T-cell (primary cell): Measurements from ENCODE around the gene ISM1. TPM values are rescaled to one million over a fixed set of nuclear protein-coding genes. Genes with fewer than 3 reads are reported as not detected.
A peak's percentile ranks its signal among the peaks of the same experiment; 100 is the strongest.

Experiments used
- ATAC-seq, 4 experiments: fragments of 200-7000 bp in 3 of 4; fragments of 150-1000 bp in 1 of 4; cut with Tn5 transposase; replicated peaks in 1 of 4; 1 replicate in 3 of 4; 2 replicates in 1 of 4; pipeline ENCODE4 v1.10.0; 2021; ENCODE audit warnings: moderate library complexity in 3 of 4, mild to moderate bottlenecking in 2 of 4, moderate number of reproducible peaks in 1 of 4
- CTCF ChIA-PET, 2 donors: fragments of 300-600 bp; sonication (Branson Sonifier 250); formaldehyde crosslinking; loops; one replicate each; lab custom pipeline; 2022; ENCODE audit warnings: antibody characterized with exemption in 2 of 2; lab: Charles Lee
- POLR2A ChIA-PET, 2 donors: fragments of 300-600 bp; sonication (Branson Sonifier 250); formaldehyde crosslinking; loops; one replicate each; lab custom pipeline; 2022; ENCODE audit warnings: antibody characterized with exemption in 2 of 2; lab: Charles Lee
- DNase-seq, 35 experiments: peaks; one replicate each; pipeline versions ENCODE4 v3.0.0 to v3.0.0-alpha.2; 2013 to 2023
- H3K27ac ChIP-seq: one replicate; pipeline ENCODE4 v1.5.1; 2013; ENCODE audit warnings: low read length
- H3K27me3 ChIP-seq, 2 experiments: replicated peaks in 1 of 2; 1 replicate in 1 of 2; 2 replicates in 1 of 2; pipeline versions ENCODE4 v1.6.1 to v1.7.0; 2013; ENCODE audit warnings: low read length in 1 of 2, mixed read lengths in 1 of 2; ENCODE audit not compliant: control insufficient read depth in 2 of 2, insufficient read depth in 2 of 2; ENCODE audit errors: extremely low read depth in 1 of 2
- H3K36me3 ChIP-seq, 2 donors: 1 replicate in 1 of 2; 2 replicates in 1 of 2; pipeline versions ENCODE4 v1.6.1 to v1.7.0; 2013; ENCODE audit warnings: low read length in 1 of 2; ENCODE audit not compliant: control insufficient read depth in 2 of 2, insufficient read depth in 1 of 2; ENCODE audit errors: extremely low read depth in 1 of 2
- H3K4me1 ChIP-seq, 2 experiments: 1 replicate in 1 of 2; 2 replicates in 1 of 2; pipeline versions ENCODE4 v1.6.1 to v1.7.0; 2013; ENCODE audit warnings: low read length in 2 of 2, mixed read lengths in 1 of 2; ENCODE audit not compliant: insufficient read depth in 2 of 2, control insufficient read depth in 1 of 2; ENCODE audit errors: extremely low read depth in 1 of 2
- H3K4me3 ChIP-seq, 2 donors: 1 replicate in 1 of 2; 2 replicates in 1 of 2; pipeline versions ENCODE4 v1.5.1 to v1.7.0; 2013; ENCODE audit warnings: mild to moderate bottlenecking in 2 of 2, low read length in 1 of 2, moderate library complexity in 1 of 2; ENCODE audit not compliant: control insufficient read depth in 1 of 2; ENCODE audit errors: extremely low read depth in 1 of 2
- H3K9me3 ChIP-seq: 2 replicates; pipeline ENCODE4 v1.7.0; 2013
- H3K27ac Mint-ChIP-seq, 2 donors: one replicate each; pipeline ENCODE4 v1.8.0; 2020 to 2021; ENCODE audit warnings: mild to moderate bottlenecking in 2 of 2, mixed read lengths in 2 of 2
- H3K27me3 Mint-ChIP-seq, 2 donors: one replicate each; pipeline ENCODE4 v1.8.0; 2021 to 2022; ENCODE audit warnings: mixed read lengths in 2 of 2
- H3K36me3 Mint-ChIP-seq: one replicate; pipeline ENCODE4 v1.8.0; 2021; ENCODE audit warnings: mixed read lengths
- H3K4me1 Mint-ChIP-seq, 3 donors: one replicate each; pipeline ENCODE4 v1.8.0; 2020 to 2022; ENCODE audit warnings: mixed read lengths in 3 of 3, mild to moderate bottlenecking in 1 of 3
- H3K4me3 Mint-ChIP-seq, 3 donors: one replicate each; pipeline ENCODE4 v1.8.0; 2020 to 2022; ENCODE audit warnings: mild to moderate bottlenecking in 3 of 3, mixed read lengths in 3 of 3, moderate library complexity in 3 of 3
- H3K9me3 Mint-ChIP-seq, 3 donors: one replicate each; pipeline ENCODE4 v1.8.0; 2020 to 2022; ENCODE audit warnings: mixed read lengths in 3 of 3
- WGBS: methylation state at CpG from one replicate; pipeline ENCODE4 v1.1.5; 2013; ENCODE audit warnings: missing lambda C conversion rate; ENCODE audit not compliant: insufficient coverage; 5-methylcytosine and 5-hydroxymethylcytosine counted together
- total RNA-seq, 35 experiments: library from RNA in 6 of 35; stranded (reverse) in 6 of 35; fragments of 120-200 nt in 1 of 35; gene quantifications; one replicate each; pipeline versions ENCODE4 v1.2.1 to v1.2.4 and lab custom pipeline; 2013 to 2026

ISM1 gene
- total RNA-seq, 5 donors from 2014 or later (not counting 1 experiment from before 2014, with no cell fraction given) = 2.9 to 6.2 (median 4.5) TPM

DNA sequence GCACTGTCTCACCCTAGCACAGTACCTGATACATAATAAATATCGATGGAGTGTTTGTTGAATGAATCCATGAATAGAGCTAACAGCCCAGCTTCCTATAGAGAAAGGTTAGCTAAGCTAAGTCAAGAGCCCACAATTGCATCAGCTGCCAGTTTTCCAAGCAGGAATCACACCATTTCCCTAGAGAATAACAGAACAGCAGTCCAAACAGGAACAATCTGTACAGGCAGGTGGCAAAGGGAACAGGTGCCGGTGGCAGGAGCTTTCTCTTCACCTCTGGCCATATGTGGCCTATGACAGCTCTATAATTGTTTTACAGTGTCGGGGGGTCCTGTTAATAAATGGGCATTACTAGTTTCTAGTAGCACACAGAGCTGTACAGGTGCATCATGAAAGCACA, 38.8 kb downstream of the ISM1 start:
- H3K4me3 ChIP-seq = no peak overlapping the region
- ChIA-PET POLR2A (interaction anchor here in 1 of 2 donors (0.7 kb wide), 1 partner anchor 136 kb away, joined by 4 read pairs; no protein-coding TSS in a partner anchor), CTCF (interaction anchor here (0.5 to 1.9 kb wide), 9 partner anchors 10 to 1564 kb away, joined by 3 to 8 read pairs (median 5); no protein-coding TSS in a partner anchor)
- WGBS = 100% methylated on average over 1 of the region's 3 CpGs
- no peak overlapping the region for H3K4me3 Mint-ChIP-seq
- no peak overlapping the region for H3K27ac ChIP-seq
- no peaks in the 10 kb centered on the region for H3K36me3 ChIP-seq
- ATAC-seq = no peak
- no peaks in the 10 kb centered on the region for H3K9me3 ChIP-seq
- peaks cover 0 to 22% of the 10 kb centered on the region in 2 experiments for H3K4me1 ChIP-seq
- DNase-seq = no peak
- peaks cover 10 to 28% (median 27%) of the 10 kb centered on the region in 3 donors for H3K4me1 Mint-ChIP-seq
- H3K9me3 Mint-ChIP-seq = no peaks in the 10 kb centered on the region
- H3K27me3 ChIP-seq = no peaks in the 10 kb centered on the region
- no peaks in the 10 kb centered on the region for H3K36me3 Mint-ChIP-seq
- no peaks in the 10 kb centered on the region for H3K27me3 Mint-ChIP-seq
- H3K27ac Mint-ChIP-seq = no peak overlapping the region

DNA sequence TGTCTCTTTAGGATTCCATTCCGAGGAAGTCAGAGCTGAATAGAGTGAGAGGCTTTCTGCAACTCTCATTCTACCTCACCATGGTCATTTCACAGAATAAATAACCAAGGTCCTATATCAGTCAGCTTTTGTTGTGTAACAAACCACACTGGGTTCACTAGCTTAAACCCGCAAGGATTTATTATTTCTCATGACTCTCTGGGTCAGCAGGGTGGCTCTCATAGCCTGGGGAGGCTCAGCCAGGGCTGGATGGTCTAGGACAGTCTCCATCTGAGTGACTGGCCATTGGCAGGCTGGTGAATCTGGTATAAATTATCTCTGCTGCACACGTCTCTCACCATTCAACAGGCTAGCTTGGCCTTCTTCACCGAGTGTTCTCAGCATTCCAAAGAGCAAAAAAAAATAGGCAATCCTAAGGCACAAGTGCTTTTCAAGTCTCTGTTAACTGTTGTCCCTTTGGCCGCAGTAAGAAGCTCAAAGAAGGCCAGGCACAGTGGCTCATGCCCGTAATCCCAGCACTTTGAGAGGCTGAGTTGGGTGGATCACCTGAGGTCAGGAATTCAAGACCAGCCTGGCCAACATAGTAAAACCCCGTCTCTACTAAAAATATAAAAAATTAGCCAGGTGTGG, 39.7 kb downstream of the ISM1 start:
- ChIA-PET CTCF (interaction anchor here (0.5 to 1.9 kb wide), 22 partner anchors 8 to 1563 kb away, joined by 3 to 9 read pairs (median 4); no protein-coding TSS in a partner anchor), POLR2A (interaction anchor here in 1 of 2 donors (0.7 kb wide), 1 partner anchor 137 kb away, joined by 4 read pairs; no protein-coding TSS in a partner anchor)
- H3K9me3 Mint-ChIP-seq = no peaks in the 10 kb centered on the region

DNA sequence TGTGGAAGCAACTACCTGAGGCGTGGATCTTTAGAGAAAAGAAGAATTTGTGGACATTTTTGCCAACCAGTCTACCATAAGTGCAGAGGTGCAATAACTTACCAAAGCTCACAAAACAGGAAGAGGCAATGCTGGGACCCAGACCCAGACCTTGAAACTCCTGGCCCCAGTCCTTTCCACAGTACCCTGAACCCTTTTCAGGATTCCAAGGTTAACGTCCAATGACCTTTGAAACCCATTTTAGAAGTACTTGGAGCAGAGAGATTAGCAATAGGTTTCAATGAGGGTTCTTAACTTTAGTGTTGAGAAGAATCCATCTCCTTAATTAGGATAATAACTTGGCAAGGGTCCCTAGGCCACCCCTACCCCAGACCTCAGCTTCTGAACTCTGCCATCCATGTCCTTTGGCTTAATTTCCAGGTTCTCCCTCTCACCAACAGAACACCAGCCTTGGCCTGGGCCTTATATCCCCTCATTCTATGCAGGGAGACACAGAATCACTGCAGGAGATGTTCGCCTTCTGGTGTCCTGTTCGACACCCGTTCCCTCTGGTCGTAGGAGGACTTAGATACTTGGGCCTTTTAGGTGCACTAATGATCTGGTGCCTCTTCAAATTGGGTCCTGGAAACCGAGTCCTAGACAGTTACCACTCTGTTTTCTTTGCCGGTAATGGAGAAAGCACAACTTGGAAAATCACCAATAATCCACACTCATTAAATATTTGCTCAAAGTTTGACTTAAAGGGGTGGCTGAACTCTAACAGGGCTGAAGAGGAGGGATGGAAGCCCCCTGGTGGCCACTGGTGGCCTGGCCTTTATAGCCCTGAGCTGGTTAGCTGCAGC, 40.6 kb downstream of the ISM1 start:
- POLR2A ChIA-PET = no interaction called here
- Histone ChIP-seq H3K4me3 (no peak overlapping the region), H3K36me3 (no peaks in the 10 kb centered on the region), H3K27me3 (no peaks in the 10 kb centered on the region), H3K4me1 (peaks cover 0 to 22% of the 10 kb centered on the region in 2 experiments), H3K27ac (no peak overlapping the region), H3K9me3 (no peaks in the 10 kb centered on the region)
- DNase-seq = peak; percentile 15 to 77 (median 54)
- CTCF ChIA-PET = interaction anchor here (0.5 to 1.9 kb wide), 27 partner anchors 8 to 205 kb away, joined by 3 to 9 read pairs (median 3); no protein-coding TSS in a partner anchor
- no peaks in the 10 kb centered on the region for H3K27me3 Mint-ChIP-seq
- no peak overlapping the region for H3K4me3 Mint-ChIP-seq
- H3K4me1 Mint-ChIP-seq = peaks cover 10 to 29% (median 26%) of the 10 kb centered on the region in 3 donors
- ATAC-seq = peak; percentile 88 to 97 (median 94)
- peak overlapping the region in 1 of 2 donors; percentile 35 for H3K27ac Mint-ChIP-seq
- H3K36me3 Mint-ChIP-seq = no peaks in the 10 kb centered on the region
- whole genome bisulfite sequencing = 97% methylated on average over 4 of the region's 8 CpGs
- H3K9me3 Mint-ChIP-seq = no peaks in the 10 kb centered on the region

More for the DNA sequence above, 39.7 kb downstream of the ISM1 start:
- Mint-ChIP-seq H3K4me3 (no peak overlapping the region), H3K4me1 (peaks cover 10 to 32% (median 30%) of the 10 kb centered on the region in 3 donors), H3K27me3 (no peaks in the 10 kb centered on the region), H3K27ac (no peak overlapping the region), H3K36me3 (no peaks in the 10 kb centered on the region)
- no peaks in the 10 kb centered on the region for H3K9me3 ChIP-seq
- no peaks in the 10 kb centered on the region for H3K27me3 ChIP-seq
- peaks cover 0 to 22% of the 10 kb centered on the region in 2 experiments for H3K4me1 ChIP-seq
- WGBS = 83% methylated on average over 4 of the region's 7 CpGs
- DNase-seq (no peak), ATAC-seq (no peak)
- no peak overlapping the region for H3K27ac ChIP-seq
- no peak overlapping the region for H3K4me3 ChIP-seq
- no peaks in the 10 kb centered on the region for H3K36me3 ChIP-seq

DNA sequence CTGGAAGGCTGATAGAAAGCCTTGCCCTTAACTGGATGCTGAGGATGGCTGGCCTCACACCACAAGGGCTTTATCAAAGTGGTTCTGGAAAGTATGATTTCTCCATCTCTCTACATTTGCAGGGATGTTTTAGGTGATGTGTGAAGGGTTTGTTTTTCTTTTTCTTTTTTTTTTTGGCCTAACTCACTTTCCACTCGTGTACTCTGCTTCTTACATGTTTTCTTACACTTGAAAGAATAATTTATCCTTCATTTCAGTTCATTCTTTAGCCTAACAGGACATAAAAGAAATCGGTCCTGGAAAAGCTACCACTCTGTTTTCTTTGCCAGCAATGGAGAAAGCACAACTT, 41.2 kb downstream of the ISM1 start:
- peaks cover 10 to 27% (median 24%) of the 10 kb centered on the region in 3 donors for H3K4me1 Mint-ChIP-seq
- H3K27me3 ChIP-seq = no peaks in the 10 kb centered on the region
- peaks cover 0 to 22% of the 10 kb centered on the region in 2 experiments for H3K4me1 ChIP-seq
- H3K27me3 Mint-ChIP-seq = no peaks in the 10 kb centered on the region
- no peak overlapping the region for H3K4me3 Mint-ChIP-seq
- H3K9me3 Mint-ChIP-seq = no peaks in the 10 kb centered on the region
- H3K27ac Mint-ChIP-seq = no peak overlapping the region
- H3K36me3 Mint-ChIP-seq = no peaks in the 10 kb centered on the region
- WGBS = 71% methylated on average over 1 of the region's 2 CpGs
- CTCF ChIA-PET = interaction anchor here (0.6 to 1.2 kb wide), 14 partner anchors 9 to 148 kb away, joined by 3 to 6 read pairs (median 3); no protein-coding TSS in a partner anchor
- H3K36me3 ChIP-seq = no peaks in the 10 kb centered on the region
- POLR2A ChIA-PET = no interaction called here
- H3K27ac ChIP-seq = no peak overlapping the region
- ATAC-seq = peak in 1 of 4 experiments; percentile 12
- no peak overlapping the region for H3K4me3 ChIP-seq
- DNase-seq = no peak
- H3K9me3 ChIP-seq = no peaks in the 10 kb centered on the region

DNA sequence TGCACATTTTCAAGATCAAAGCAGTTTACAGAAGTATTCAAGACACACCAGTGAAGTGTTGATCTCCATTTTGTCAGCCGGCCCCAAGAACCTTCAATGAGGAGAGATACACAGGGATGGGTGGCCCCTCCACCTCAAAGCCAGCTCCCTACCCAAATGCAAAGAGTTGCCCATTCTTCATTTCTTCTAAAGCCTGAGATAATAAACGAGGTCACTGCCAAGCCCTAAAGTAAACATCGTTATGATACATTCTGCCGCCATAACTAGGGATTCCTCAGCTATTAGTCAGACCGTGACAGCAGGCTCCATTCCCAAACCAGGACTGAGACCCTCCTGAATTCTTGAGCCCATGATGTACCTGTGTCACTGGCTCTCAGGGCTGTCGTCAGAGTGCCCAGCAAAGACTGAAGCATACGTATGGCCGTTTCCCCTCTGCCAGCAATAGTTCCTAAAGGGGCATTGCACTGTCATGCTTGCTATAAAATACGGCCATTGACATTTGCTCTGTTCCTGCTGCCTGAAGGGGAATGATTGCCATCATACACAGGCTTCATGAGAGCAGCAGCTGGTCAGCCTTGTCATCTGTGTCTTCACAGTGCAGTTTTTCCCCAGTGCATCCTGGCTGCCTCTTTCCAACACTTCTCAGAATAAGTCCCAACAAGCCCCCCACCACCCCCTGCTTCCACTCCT, 41.7 kb downstream of the ISM1 start:
- H3K27me3 ChIP-seq = no peaks in the 10 kb centered on the region
- ChIA-PET POLR2A (no interaction called here), CTCF (interaction anchor here (0.6 to 1.2 kb wide), 14 partner anchors 10 to 148 kb away, joined by 3 to 6 read pairs (median 3); no protein-coding TSS in a partner anchor)
- no peaks in the 10 kb centered on the region for H3K27me3 Mint-ChIP-seq
- no peak for DNase-seq
- H3K4me1 ChIP-seq = peaks cover 0 to 22% of the 10 kb centered on the region in 2 experiments
- H3K27ac ChIP-seq = no peak overlapping the region
- no peaks in the 10 kb centered on the region for H3K9me3 Mint-ChIP-seq
- 83% methylated on average over 8 of the region's 9 CpGs for WGBS
- H3K4me1 Mint-ChIP-seq = peaks cover 10 to 27% (median 21%) of the 10 kb centered on the region in 3 donors
- no peak overlapping the region for H3K27ac Mint-ChIP-seq
- no peak overlapping the region for H3K4me3 ChIP-seq
- H3K4me3 Mint-ChIP-seq = no peak overlapping the region
- no peaks in the 10 kb centered on the region for H3K9me3 ChIP-seq
- H3K36me3 Mint-ChIP-seq = no peaks in the 10 kb centered on the region
- ATAC-seq = no peak
- no peaks in the 10 kb centered on the region for H3K36me3 ChIP-seq
